Activated CD8-positive, alpha-beta memory T cell treated with anti-CD3 and anti-CD28 coated beads for 1 hour (primary cell): Measurements from ENCODE around the gene BUD13.
"Not testable (repeated sequence)": the region's sequence is repeated elsewhere in the genome, so short reads cannot be mapped to it uniquely, and the experiment has no call there.

Source experiments
- DNase-seq, 2 donors: peaks; one replicate each; pipeline ENCODE4 v3.0.0-alpha.2; 2020; ENCODE audit warnings: low read depth in 1 of 2; ENCODE audit errors: extremely low read depth in 1 of 2

BUD13 gene

GRCh38 chr11:116762132-116762531, 10.7 kb downstream of the BUD13 start:
- DNase-seq, result no peak

DNA sequence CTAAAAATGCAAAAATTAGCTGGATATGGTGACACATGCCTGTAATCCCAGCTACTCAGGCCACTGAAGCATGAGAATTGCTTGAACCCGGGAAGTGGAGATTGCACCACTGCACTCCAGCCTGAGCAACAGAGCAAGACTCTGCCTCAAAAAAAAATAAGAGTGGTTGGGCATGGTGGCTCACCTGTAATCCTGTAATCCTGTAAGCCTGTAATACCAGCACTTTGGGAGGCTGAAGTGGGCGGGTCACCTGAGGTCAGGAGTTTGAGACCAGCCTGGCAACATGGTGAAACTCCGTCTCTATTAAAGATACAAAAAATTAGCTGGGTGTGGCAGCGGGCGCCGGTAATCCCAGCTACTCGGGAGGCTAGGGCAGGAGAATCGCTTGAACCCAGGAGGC, 16.7 kb downstream of the BUD13 start:
- not testable (repeated sequence) for DNase-seq

DNA sequence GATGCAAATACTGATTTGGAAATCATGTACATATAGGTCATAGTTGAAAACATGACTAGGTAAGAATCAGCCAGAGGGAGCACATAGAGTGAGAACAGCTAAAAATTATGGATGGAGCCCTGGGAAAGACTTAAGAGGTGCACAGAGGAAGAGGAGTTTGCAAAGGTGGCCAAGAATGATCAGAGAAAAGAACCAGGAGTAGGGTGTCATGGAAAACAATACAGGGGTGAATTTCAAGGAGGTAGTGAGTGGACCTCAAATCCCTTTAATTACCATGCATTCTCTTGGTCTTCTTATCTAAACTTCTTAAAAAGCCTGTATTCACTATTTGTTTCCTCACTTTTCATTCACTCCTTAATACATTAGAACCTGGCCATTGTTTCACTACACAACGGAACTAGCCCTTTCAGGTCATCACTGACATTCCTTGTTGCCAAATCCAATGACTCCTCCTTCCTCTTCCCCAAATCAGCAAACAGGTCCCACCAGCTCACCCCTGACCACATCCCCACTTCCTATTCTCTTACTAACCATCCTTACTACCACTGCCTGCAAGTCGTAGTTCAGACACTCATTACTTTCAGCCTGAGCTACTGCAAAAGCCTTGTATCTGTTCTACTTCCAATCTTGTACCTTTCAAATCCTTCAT, 22.6 kb downstream of the BUD13 start:
- no peak for DNase-seq

DNA sequence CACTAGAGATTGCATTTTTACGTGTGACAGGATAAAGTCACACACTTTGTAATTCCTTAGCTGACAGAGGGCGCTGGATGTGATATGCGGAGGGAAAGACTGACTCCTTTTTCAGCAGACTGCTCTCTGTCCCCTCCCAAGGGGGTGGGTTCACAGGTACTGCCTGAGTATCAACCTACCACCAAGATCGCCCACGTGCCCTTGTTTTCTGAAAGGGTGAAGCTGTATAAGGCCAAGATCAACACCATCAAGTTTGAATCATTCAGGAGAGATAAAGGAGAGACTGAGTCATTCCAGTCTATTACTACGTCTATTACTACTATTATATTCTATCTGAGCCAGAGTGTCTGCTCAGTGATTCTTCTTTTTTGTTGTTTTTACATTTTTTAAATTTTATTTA, 30.7 kb downstream of the BUD13 start:
- DNase-seq, result no peak

DNA sequence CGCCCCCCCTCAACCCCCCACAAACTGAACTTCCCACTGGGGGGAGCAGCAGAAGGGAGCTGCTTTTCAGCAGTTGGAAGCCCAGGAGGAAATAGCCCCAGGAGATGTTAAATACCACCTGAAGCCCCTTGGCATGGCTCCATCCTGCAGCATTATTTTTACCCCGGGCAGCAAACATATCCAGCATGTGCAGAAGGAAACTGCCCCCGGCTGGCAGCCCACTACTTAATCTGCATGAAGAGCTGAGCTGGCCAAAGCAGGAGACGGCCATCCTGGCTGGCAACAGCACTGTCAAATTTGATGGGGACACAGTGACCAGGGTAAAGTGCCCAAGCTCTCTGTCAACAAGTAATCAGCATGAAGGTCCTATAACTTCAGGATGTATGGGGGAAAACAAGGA, 32.0 kb downstream of the BUD13 start:
- DNase-seq, result no peak

- no peak for DNase-seq
Measured at GRCh38 chr11:116738975-116739374, 33.8 kb downstream of the BUD13 start.

- no peak for DNase-seq
Measured at GRCh38 chr11:116736763-116737162, 36.0 kb downstream of the BUD13 start.

- DNase-seq, result no peak
Measured at GRCh38 chr11:116733969-116734508, 38.7 kb downstream of the BUD13 start.

DNA sequence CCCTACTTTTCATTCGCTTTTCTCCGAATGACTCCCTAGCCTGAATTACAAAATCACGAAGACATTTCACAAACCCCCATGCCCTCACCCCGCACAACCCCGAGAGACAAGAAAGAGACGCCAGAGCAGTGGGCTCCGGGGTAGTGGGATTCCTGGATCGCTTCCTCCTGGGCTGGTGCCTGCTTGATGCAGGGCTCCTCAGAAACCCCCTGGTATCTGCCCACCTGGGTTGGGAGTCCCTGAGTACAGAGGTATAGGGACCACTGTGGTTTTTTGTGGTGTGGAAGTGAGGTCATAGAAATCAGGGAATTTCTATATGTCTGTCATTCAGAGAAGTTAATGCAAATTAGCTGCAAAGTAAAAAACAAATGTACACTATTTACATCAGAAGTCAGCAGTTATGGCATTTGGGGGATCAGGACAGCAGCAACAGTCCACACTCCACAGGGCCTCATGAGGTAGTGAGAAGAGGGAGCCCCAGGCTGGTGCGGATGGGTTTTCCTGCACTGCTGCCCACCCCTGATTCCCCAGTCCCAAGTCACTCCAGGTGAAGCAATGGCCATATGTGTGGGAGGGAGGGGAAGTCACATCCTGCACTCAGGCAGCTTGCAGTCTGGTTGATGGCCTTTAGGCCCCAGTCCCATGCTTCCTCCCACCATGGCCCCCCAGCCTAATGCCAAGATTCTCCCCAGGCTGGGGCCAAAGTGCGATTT, 39.6 kb downstream of the BUD13 start:
- no peak for DNase-seq

DNA sequence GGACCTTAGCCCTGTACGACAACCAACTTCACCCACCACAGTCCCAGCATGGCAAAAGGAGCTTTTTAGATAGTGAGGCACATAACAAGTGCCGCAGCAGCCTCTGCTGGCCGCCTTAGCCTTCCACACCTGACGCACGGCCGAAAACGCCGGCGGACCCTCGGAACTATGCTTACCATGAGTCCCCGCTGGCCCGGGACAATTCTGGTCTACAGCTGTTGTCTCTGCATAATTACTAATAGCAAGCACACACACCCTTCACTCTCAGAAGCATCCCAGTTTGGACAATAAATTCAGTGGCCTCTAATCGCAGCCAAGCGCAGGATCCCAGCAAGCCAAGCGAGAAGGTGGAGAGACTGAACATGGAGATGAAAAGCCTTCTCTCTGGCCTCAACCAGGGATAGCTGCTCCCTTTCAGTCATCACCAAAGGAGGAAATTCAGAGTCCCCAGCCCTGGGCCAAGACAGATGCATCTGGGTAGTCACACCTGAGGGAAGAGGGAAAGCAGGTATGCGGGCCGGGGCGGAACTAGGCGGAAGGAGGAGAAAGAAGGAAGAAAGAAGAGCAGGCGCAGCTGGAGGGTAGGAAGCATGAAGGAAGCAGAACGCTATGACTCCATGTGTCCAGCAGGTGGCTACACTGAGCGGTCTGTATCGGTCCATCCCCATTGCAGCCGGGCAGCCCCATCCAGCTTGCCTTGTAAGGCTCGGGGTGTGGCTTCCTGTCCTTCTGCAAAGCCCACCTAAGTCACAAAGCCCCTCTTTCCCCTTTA, 40.3 kb downstream of the BUD13 start:
- DNase-seq, result peak; percentile 23 to 28

DNA sequence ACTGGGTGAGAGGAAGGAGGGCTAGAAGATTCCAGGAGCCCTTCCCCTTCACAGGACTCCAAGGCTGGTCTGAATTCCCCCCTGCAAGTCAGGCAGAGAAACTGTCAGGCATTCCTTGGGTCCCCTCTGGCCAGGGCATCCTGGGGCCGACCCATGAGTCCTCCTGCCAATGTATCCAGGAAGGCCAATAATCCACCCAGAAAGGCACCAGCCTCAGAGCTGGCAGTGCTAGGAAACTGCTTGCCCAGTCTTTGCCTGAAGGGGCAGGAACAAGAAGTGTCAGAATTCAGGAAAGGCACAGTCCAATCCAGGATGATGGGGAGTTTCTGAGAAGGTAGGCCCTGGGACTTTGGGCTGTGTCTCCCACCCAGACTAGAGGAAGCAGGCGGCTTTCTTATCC, 41.0 kb downstream of the BUD13 start:
- no peak for DNase-seq

GRCh38 chr11:116731097-116731761, 41.6 kb downstream of the BUD13 start:
- DNase-seq, result no peak

DNA sequence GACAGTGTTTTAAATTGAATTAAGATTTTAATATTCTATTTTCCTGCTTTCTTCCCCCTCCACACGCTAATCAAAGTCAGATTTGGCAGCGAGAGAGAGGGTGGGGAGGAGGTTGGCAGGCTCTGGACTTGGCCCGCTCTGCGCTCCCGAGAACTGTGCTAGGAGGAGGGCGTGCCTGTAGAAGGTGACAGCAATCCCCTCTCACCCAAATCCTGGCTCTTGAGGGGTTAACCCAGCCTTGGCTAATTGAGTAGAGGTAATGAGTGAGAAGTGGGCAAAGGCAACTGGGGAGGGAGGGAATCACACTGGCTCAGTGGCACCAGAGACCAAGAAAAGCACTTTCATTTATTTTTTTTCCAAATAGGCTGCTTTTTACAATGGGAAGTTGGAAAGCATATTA, 42.2 kb downstream of the BUD13 start:
- DNase-seq, result no peak

- no peak for DNase-seq
Measured at GRCh38 chr11:116730241-116730561, 42.6 kb downstream of the BUD13 start.

DNA sequence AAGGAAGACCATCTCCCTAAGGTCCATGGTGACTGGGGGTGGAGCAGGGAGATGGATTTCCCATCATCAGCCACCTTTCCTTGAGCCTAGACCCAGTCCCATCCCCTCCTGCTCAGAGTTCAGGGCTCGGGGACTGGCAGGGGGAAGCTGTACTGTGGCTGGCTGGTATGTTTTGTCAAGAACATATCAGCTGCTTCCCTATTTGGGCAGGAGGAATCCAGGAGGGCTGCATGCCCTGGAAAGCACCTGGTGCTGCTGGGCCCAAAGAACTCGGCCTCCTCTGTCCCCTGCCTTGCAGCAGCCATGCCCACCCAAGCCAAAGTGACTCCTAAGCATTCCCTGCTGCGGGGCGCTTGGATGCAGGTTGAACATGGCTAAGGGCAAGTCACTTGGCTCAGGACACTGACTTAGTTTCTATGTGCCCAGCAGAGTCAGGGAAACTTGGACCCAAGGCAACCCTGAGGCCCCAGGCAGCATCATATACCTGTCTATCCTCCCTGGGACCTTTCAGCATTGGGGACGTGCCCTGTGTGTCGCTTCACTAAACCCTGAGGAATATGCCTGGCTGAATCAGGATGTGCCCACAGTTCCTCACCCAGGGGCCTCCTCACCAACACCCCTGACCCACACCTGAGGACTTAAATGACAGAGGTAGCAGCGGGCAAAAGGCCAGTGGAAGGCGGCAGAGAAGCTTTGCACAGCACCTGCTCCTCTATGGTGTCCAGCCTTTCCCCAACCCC, 43.1 kb downstream of the BUD13 start:
- no peak for DNase-seq

- no peak for DNase-seq
Measured at GRCh38 chr11:116727990-116728389, 44.8 kb downstream of the BUD13 start.

GRCh38 chr11:116725434-116726221, 47.2 kb downstream of the BUD13 start:
- DNase-seq, result no peak

- DNase-seq, result no peak
Measured at GRCh38 chr11:116724813-116725212, 48.0 kb downstream of the BUD13 start.

- DNase-seq, result no peak
Measured at GRCh38 chr11:116723511-116723910, 49.3 kb downstream of the BUD13 start.

- no peak for DNase-seq
Measured at GRCh38 chr11:116721988-116722387, 50.8 kb downstream of the BUD13 start.
